Stimulated activated CD8-positive, alpha-beta memory T cell treated with anti-CD3 and anti-CD28 coated beads, Interleukin-15, amount 100 ng/mL, for 1 hour (primary cell): ENCODE results near the gene CCDC136.

Experiments used
- DNase-seq: peaks from one replicate; pipeline ENCODE4 v3.0.0-alpha.2; 2020; ENCODE audit warnings: low read depth

Gene CCDC136

GRCh38 chr7:128791121-128791971 lies at the start of gene CCDC136:
Gene CCDC136, plus strand, starts transcription at chr7:128791968. Its CDS starts 444 bp downstream, at chr7:128792412.
- peak; percentile 40 for DNase-seq

GRCh38 chr7:128742206-128742605 lies 49.6 kb upstream of the CCDC136 start:
- DNase-seq = no peak

- DNase-seq = no peak
Measured at GRCh38 chr7:128743112-128743772, 48.5 kb upstream of the CCDC136 start.

- no peak for DNase-seq
Measured at GRCh38 chr7:128744366-128744905, 47.3 kb upstream of the CCDC136 start.

GRCh38 chr7:128745706-128746105 lies 46.1 kb upstream of the CCDC136 start:
- DNase-seq = no peak

GRCh38 chr7:128747327-128748079 lies 44.3 kb upstream of the CCDC136 start:
- DNase-seq = no peak

GRCh38 chr7:128752251-128752650 lies 39.5 kb upstream of the CCDC136 start:
- no peak for DNase-seq

GRCh38 chr7:128755075-128755818 lies 36.5 kb upstream of the CCDC136 start:
- DNase-seq = no peak

GRCh38 chr7:128755819-128756476 lies 35.8 kb upstream of the CCDC136 start:
- DNase-seq = no peak

- no peak for DNase-seq
Measured at GRCh38 chr7:128757203-128757602, 34.6 kb upstream of the CCDC136 start.

- DNase-seq = no peak
Measured at GRCh38 chr7:128758553-128758952, 33.2 kb upstream of the CCDC136 start.

- DNase-seq = no peak
Measured at GRCh38 chr7:128759242-128759641, 32.5 kb upstream of the CCDC136 start.

GRCh38 chr7:128763541-128763940 lies 28.2 kb upstream of the CCDC136 start:
- no peak for DNase-seq

- no peak for DNase-seq
Measured at GRCh38 chr7:128767475-128768110, 24.2 kb upstream of the CCDC136 start.

- DNase-seq = no peak
Measured at GRCh38 chr7:128770233-128770632, 21.5 kb upstream of the CCDC136 start.

- no peak for DNase-seq
Measured at GRCh38 chr7:128773604-128774003, 18.2 kb upstream of the CCDC136 start.

- no peak for DNase-seq
Measured at GRCh38 chr7:128774029-128774689, 17.6 kb upstream of the CCDC136 start.

- no peak for DNase-seq
Measured at GRCh38 chr7:128774921-128775320, 16.8 kb upstream of the CCDC136 start.

GRCh38 chr7:128775744-128776474 lies 15.9 kb upstream of the CCDC136 start, which contains the start of gene OPN1SW:
Gene OPN1SW, minus strand, starts transcription at chr7:128775794. Its CDS starts 13 bp downstream, at chr7:128775781.
- DNase-seq = no peak
